K562 (cell line): ENCODE measurements around the gene FFAR1. TPM values are rescaled to one million over a fixed set of nuclear protein-coding genes. Genes with fewer than 3 reads are reported as not detected.

Experiments used
- ARHGAP35 ChIP-seq: fragments of 450-650 bp; IDR thresholded peaks from 2 replicates; pipeline ENCODE4 v1.6.1; 2018; ENCODE audit not compliant: partially characterized antibody
- ATF1 ChIP-seq, 2 experiments: fragments of 450-650 bp in 1 of 2; IDR thresholded peaks; 2 replicates each; pipeline ENCODE4 v1.6.1; 2016; ENCODE audit warnings: missing compliant biosample characterization in 1 of 2, missing genetic modification characterization in 1 of 2
- CTCF ChIP-seq, 3 experiments: IDR thresholded peaks in 2 of 3; conservative IDR thresholded peaks in 1 of 3; 2 replicates each; pipeline ENCODE4 v1.5.1; 2011 to 2012; ENCODE audit warnings: low read length in 3 of 3, mild to moderate bottlenecking in 3 of 3, control low read depth in 2 of 3, improper control_type of control experiment in 1 of 3, inconsistent platforms in 1 of 3, low read depth in 1 of 3, mixed read lengths in 1 of 3, moderate library complexity in 1 of 3; ENCODE audit not compliant: insufficient read depth in 2 of 3
- E2F3 ChIP-seq: fragments of 250-450 bp; sonication (Bioruptor Pico); IDR thresholded peaks from 2 replicates; pipeline ENCODE4 v1.4.0; 2020; ENCODE audit warnings: mild to moderate bottlenecking
- GABPB1 ChIP-seq: sonication (generic); formaldehyde crosslinking; IDR thresholded peaks from 2 replicates; pipeline ENCODE4 v1.8.0; 2022; ENCODE audit warnings: mild to moderate bottlenecking, missing genetic modification reagents
- GTF2F1 ChIP-seq: IDR thresholded peaks from 2 replicates; pipeline ENCODE4 v1.6.1; 2011; ENCODE audit warnings: low read depth, low read length, improper control_type of control experiment
- HDAC3 ChIP-seq: fragments of 450-650 bp; IDR thresholded peaks from 2 replicates; pipeline ENCODE4 v1.6.1; 2018; ENCODE audit warnings: borderline replicate concordance, mild to moderate bottlenecking, moderate library complexity; ENCODE audit not compliant: partially characterized antibody
- NEUROD1 ChIP-seq: fragments of 150-350 bp; IDR thresholded peaks from 2 replicates; pipeline ENCODE4 v1.6.1; 2014; ENCODE audit warnings: borderline replicate concordance, low read length, low read depth; ENCODE audit not compliant: partially characterized antibody
- POU5F1 ChIP-seq: fragments of 150-350 bp; IDR thresholded peaks from 2 replicates; pipeline ENCODE4 v1.6.1; 2014; ENCODE audit warnings: borderline replicate concordance, low read length, low read depth, mild to moderate bottlenecking; ENCODE audit not compliant: partially characterized antibody
- SUPT5H ChIP-seq: fragments of 450-650 bp; IDR thresholded peaks from 2 replicates; pipeline ENCODE4 v1.6.1; 2016
- XRCC4 ChIP-seq: IDR thresholded peaks from one replicate; pipeline ENCODE4 v1.6.1; 2011; ENCODE audit not compliant: insufficient read depth, insufficient read length; ENCODE audit errors: extremely low read depth
- ZBTB8A ChIP-seq: fragments of 450-650 bp; IDR thresholded peaks from 2 replicates; pipeline ENCODE4 v1.6.1; 2018; ENCODE audit warnings: mild to moderate bottlenecking, moderate library complexity; ENCODE audit not compliant: partially characterized antibody
- ZC3H11A ChIP-seq: IDR thresholded peaks from 2 replicates; pipeline ENCODE4 v1.6.1; 2012; ENCODE audit warnings: low read depth, low read length, improper control_type of control experiment
- ZNF316 ChIP-seq: fragments of 450-650 bp; IDR thresholded peaks from 2 replicates; pipeline ENCODE4 v1.6.1; 2016
- ZNF589 ChIP-seq: fragments of 200-800 bp; sonication (Bioruptor generic); IDR thresholded peaks from 2 replicates; pipeline ENCODE4 v1.6.1; 2016; ENCODE audit warnings: low read depth, missing genetic modification characterization, missing compliant biosample characterization
- polyA plus RNA-seq, 8 experiments: library from polyadenylated mRNA; depleted of rRNA in 4 of 8; stranded (reverse) in 5 of 8; unstranded in 3 of 8; fragments of >200 nt; fragmentation: Nextera tagmentation in 2 of 8; fragmentation: Illumina TruSeq in 1 of 8; extraction: Ambion mirVana in 2 of 8; extraction: Trizol in 1 of 8; gene quantifications; 2 replicates each; pipeline versions ENCODE4 v1.2.1 to v1.2.3, GENCODE V29; 2011 to 2014; ENCODE audit warnings: inconsistent platforms in 1 of 8, missing spikeins in 1 of 8
- total RNA-seq, 7 experiments: library from RNA; depleted of rRNA in 6 of 7; stranded (reverse); fragments of >200 nt in 6 of 7; fragmentation: Illumina TruSeq in 2 of 7; extraction: Trizol in 2 of 7; gene quantifications; 2 replicates each; pipeline versions ENCODE4 v1.2.1 to v1.2.3, GENCODE V29; 2011 to 2021; ENCODE audit warnings: low replicate concordance in 1 of 7

FFAR1 gene
- total and polyA plus RNA-seq, 9 of the 15 experiments (the other 6 are each of a cell fraction or from before 2014, with no cell fraction given) = not detected

GRCh38 chr19:35346193-35347052 lies 1.3 kb upstream of the FFAR1 start (continued):
- TF ChIP-seq ZBTB8A = no peak
- no peak for TF ChIP-seq GABPB1 (CRISPR knock-in tag)
- no peak for TF ChIP-seq HDAC3
- TF ChIP-seq ZNF316 = 0 out of 2 replicates have a peak, but pooled peaks have one; percentile 4
- no peak for TF ChIP-seq SUPT5H
- TF ChIP-seq ZC3H11A = no peak
- no peak for TF ChIP-seq POU5F1
- TF ChIP-seq NEUROD1 = no peak
- TF ChIP-seq ZNF589 = no peak
- no peak for TF ChIP-seq XRCC4
- TF ChIP-seq E2F3 = no peak
- no peak for TF ChIP-seq CTCF (IDR thresholded peaks at IDR 0.05 in 2 of 3, conservative IDR thresholded peaks at IDR 0.05 in 1 of 3; ENCODE audit: insufficient read depth in 2 of 3, low read depth in 1 of 3, low read length in 3 of 3)
- TF ChIP-seq GTF2F1 = no peak
- no peak for TF ChIP-seq ARHGAP35
- no peak for TF ChIP-seq ATF1 (CRISPR knock-in tag; IDR thresholded peaks at IDR 0.05)
- no peak for TF ChIP-seq ATF1 (tag; IDR thresholded peaks at IDR 0.05)
